NCI-H748 treated with DMSO at 0.1 percent for 48 hours (cell line): ENCODE measurements around the gene PPP1R13L.

Source experiments
- DNase-seq: peaks from one replicate; lab custom pipeline; 2025; lab: John Stamatoyannopoulos, UW

Gene PPP1R13L

GRCh38 chr19:45406226-45407090, 1.6 kb upstream of the PPP1R13L start, which contains the start of gene POLR1G:
TSS of gene POLR1G (plus strand) at chr19:45406644. CDS start at chr19:45406697, 53 bp downstream.
- peak; percentile 91 for DNase-seq

DNA sequence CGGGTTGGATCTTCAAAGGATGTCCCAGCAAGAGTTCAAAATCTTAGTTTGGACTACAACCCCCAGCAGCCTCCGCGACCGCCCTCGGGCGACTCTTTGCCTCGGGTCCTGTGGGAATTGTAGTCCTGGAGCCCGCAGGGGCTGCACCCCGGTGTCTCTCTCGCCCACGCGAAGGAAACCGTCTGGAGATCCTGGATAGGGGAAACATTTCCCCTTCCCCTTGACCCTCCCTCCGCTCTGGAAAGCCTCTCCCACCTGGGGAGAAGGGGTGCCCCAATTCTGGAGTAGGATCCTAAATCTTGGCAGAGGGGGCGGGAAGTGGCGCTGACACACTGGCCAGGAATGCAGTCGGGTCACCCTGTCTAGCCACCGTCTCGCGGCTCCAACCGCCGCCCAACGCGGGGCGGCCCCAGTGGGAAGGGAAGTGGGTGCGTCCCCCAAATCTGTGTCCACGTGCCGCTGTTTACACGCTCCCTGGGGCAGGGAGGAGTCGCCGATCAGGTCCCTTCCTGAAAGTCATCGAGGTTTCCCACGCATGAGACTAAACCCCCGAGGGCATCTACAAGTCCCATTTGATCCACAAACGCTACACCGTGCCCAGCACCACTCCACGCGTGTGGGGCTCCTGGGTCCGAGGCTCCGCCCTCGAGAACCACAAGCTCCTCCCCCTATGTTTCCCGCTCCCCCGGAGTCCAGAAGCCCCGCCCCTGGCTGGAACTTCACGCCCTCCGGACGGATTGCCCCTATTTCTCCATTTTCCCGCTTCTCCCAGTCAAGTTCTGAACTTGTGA, 761 bp upstream of the PPP1R13L start:
- peak; percentile 93 for DNase-seq

GRCh38 chr19:45403781-45404556, 900 bp downstream of the PPP1R13L start:
- DNase-seq, result peak; percentile 64

DNA sequence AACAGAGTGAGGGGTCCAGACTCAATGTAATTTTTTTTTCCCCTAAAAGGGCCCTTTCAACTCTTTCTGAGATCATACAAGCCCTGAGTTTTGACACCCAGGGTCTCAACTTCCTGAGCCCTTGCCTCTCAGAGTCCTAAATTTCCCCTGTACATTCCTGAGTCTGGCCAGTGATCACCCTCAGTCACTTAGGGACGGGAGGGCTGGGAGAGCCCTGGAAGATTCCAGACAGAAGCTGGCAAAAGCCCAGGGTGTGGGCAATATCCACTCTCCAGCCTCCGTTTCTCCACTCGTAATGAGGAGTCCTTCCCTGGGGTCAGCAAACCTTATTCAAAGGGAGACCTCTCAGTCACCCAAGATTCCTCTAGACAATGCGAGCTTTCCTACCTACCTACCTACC, 1.6 kb downstream of the PPP1R13L start:
- no peak for DNase-seq

DNA sequence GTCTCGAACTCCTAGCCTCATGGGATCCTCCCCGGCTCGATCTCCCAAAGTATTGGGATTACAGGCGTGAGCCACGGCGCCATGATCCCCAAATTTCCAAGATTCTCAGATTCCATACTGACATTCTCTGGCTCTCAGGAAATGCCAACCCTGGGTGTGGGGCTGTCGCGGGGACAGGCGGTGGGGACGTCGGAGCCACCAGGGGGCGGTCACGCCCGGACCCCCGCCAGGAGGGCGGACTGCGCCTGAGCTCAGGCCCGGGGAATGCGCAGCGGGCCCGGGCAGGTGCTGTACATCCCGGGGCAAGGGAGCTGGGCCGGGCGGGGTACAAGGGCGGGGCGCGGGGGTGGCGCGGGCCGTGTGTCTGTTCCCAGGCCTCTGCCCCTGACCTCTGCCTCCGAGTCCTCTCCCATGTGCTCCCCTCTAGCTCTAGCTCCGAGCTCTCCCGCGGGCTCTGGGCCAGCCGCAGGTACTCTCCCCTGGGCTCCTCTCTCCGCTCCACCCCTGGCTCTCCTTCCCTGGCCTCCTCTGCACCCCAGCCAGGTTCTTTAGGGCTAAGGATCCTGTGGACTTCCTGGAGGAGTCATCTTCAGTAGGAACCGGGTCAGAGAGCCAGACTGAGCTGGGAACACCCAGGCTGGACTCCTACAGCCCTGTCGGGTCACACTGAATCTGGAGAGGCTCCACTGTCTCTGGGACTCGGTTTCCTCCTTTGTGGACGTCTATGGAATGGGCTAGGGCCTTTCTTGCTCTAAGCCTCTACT, 2.4 kb downstream of the PPP1R13L start:
- no peak for DNase-seq

DNA sequence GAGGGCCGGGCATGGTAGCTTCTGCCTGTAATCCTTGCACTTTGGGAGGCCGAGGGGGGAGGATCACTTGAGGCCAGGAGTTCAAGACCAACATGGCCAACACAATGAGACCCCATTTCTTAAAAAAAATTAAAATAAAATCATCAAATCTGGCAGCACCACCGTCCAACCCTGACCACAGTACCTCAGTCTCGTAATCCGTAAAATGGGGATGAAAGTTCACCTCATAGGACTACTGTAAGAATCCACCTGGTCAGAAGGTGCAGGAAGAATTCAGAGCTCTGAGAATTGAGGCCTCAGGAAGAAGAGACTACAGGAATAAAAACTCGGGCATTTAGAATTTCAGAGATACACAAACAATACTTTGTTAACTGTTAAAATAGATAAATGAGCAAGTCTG, 3.1 kb downstream of the PPP1R13L start:
- DNase-seq, result no peak

DNA sequence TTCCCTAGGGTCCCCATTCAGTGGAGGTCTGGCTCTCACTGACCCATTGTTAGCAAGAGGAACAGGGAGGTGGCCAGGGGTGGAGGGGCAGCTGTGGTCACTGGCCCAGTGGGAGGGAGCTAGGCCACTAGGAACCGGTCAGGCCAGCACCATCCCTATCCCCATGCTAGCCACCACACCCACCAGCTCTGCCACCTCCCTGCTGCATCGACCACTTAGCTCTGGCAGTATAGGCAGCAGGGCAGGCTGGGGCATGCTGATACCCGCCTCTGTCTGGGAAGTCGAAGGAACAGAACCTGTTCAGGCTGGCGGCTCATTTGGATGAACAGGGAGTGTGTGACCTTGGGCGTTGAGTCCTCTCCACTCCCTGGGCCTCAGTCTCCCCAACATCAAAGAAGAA, 4.7 kb downstream of the PPP1R13L start:
- DNase-seq, result no peak

GRCh38 chr19:45395821-45396617, 8.8 kb downstream of the PPP1R13L start:
- no peak for DNase-seq

GRCh38 chr19:45391871-45392665, 12.8 kb downstream of the PPP1R13L start:
- DNase-seq, result no peak

GRCh38 chr19:45391346-45391745, 13.5 kb downstream of the PPP1R13L start:
- DNase-seq, result no peak

DNA sequence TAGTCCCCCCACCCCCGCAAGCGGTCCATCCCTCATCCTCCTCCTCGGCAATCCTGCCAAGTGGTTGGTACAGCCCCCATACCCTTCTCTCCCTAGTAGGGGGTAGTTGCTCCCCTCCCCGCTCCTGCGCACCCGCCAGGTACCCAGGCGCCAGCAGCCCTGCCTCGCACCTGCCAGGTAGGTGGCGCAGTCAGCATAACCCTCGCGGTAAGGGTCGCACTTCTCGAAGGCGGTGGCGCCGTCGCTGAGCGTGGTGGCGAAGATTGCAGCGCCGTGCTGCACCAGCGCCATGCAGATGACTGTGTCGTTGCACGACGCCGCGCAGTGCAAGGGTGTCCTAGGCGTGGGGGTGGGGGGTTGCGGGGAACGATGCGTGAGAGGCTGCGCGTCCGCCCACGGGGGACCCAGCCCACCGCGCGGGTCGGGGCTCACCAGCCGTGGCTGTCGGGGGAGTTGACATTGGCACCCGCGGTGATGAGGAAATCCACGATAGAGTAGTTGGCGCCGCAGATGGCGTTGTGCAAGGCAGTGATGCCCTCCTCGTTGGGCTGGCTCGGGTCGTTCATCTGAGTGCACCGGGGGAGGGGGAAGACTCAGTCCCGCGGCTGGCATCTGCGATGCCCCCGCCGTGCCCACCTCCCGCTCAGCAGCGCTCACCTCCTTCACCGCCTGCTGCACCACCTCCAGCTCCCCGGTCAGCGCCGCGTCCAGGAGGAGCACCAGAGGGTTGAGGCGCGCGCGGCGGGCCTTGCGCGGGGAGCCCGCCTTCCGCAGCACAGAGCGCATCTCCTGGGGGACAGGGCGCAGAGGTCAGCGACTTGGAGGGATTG, 19.3 kb downstream of the PPP1R13L start:
- peak; percentile 11 for DNase-seq

DNA sequence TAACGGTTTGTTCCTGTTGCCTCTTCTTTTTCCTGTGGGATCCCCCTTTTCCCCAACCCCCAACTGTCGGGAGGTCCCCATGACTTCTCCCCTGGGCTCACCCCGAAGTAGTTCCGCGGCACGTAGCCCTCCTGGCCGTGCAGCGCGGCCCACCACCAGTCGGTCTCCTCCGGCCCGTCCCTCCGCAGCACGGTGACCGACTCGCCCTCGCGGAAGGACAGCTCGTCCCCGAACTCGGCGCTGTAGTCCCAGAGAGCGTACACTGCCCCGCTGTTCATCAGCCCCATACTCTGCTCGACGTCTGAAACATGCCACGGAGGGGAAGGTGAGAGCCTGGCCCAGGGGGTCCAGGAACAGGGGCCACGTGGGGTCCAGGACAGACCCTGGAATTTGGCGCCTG, 22.4 kb downstream of the PPP1R13L start:
- no peak for DNase-seq

GRCh38 chr19:45380107-45380506, 24.8 kb downstream of the PPP1R13L start:
- DNase-seq, result no peak

DNA sequence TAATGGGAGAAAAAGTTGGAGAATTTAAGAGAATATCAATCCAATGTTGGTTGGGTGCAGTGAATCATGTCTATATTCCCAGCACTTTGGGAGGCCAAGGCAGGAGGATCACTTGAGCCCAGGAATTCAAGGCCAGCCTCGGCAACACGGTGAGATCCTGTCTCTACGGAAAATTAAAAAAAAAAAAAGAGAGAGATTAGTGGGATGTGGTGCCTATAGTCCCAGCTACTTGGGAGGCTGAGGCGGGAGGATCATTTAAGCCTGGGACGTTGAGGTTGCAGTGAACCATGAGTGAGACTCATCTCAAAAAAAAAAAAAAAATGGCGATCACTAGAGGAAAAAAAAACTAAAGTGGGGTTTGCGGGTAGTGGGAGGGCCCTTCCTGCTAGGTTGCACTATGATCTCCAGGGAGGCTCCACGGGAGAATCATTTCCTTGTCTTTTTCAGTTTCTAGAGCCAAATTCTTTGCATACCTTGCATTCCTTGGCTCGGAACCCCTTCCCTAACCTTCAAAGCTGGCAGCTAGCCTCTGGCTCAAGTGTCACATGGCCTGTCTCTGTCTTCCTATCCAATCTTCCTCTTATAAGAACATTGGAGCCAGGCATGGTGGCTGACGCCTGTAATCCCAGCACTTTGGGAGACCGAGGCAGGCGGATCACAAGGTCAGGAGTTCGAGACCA, 28.7 kb downstream of the PPP1R13L start:
- DNase-seq, result no peak

GRCh38 chr19:45370410-45371204, 34.3 kb downstream of the PPP1R13L start, which contains the start of gene ERCC2:
TSS of gene ERCC2 (minus strand) at chr19:45370573. CDS start at chr19:45370540, 33 bp downstream.
- peak; percentile 99 for DNase-seq

DNA sequence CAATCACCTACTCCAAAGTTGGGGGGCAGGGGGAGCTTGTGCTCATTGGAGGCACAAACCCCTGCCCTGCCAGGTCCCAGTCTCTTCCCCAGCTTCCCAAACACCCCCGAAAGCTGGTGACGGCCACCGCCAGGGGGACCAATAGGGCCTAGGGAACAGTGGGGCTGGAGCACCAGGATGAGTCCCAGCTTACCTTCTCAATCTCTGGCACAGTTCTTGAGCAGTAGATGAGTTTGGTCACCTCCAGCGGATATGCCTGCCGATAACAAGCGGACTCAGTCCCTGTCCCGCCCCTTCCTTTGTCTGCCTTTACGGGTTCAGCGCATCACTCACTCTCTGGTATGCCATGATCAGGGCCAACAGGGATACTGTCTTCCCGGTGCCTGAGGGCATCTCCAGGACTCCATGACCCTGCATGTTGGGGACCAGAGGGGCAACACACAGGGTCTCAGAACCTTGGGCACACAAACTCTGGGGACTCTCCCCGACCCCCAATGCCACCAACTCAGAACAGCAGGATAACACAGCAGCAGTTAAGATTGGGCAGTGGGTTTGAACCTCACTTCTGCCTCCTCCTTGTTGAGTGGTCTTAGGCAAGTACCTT, 36.0 kb downstream of the PPP1R13L start:
- no peak for DNase-seq

DNA sequence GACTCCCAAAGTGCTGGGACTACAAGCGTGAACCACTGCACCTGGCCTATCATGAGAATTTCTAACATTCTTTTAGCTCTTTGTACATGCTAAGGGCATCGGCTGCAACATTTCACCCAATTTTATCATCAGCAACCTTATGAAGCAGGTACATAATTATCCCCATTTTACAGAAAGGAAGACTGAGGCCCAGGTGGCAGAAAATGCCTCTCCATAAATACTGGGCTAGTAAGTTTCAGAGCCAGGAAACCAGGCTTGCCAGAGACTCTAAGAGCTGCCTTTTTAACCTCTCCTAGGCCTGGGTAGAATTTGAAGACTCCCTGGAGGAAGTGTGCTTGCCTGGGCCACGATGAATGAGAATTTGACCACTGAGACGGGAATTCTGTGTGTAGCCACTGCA, 36.7 kb downstream of the PPP1R13L start:
- DNase-seq, result no peak
